ENCODE measurements around the gene MLXIP. TPM values are rescaled to one million over a fixed set of nuclear protein-coding genes. Genes with fewer than 3 reads are reported as not detected.

MLXIP gene
- total RNA-seq, 1 experiment from 2014 or later = 16.7 TPM

DNA sequence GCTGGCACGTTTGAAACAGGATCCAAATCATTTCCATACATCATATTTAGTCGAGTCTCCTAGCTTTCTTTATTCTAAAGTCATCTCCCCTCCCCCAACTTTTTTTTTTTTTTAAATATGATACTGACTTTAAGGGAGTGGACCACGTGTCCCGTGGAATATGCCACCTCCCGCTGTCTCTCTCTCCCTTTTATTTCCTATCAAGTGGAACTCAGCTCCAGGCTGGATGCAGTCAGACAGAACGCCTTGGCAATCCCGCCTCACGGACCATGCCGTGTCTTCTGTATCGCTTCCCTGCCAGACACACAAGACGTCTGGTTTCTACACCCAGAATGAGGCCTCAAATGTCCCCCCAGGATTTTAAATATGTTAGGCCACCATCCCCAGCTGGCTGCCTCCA is 35.6 kb upstream of the MLXIP start:
- no peak overlapping the region for H2AFZ ChIP-seq (ENCODE audit: low read length)
- intact Hi-C loops (cut with micrococcal nuclease) = no loop called here
- H3K4me3 ChIP-seq (ENCODE audit: low read length) = no peak overlapping the region
- no peaks in the 10 kb centered on the region for H3K4me1 ChIP-seq (ENCODE audit: insufficient read depth, low read length)
- no peak overlapping the region for H3K9ac ChIP-seq (ENCODE audit: low read length)
- POLR2A ChIA-PET (ENCODE audit: unreplicated experiment) = no interaction called here
- CTCF ChIA-PET = interaction anchor here (0.6 kb wide), 1 partner anchor 84 kb away, joined by 3 read pairs; no protein-coding TSS in a partner anchor
- no peak overlapping the region for H3K4me2 ChIP-seq (ENCODE audit: low read length)
- H3K27me3 ChIP-seq (ENCODE audit: low read length) = no peaks in the 10 kb centered on the region
- H3K9me3 ChIP-seq (ENCODE audit: low read length) = no peaks in the 10 kb centered on the region
- H3K79me2 ChIP-seq (ENCODE audit: low read length) = no peaks in the 10 kb centered on the region
- H3K36me3 ChIP-seq (ENCODE audit: low read depth, low read length) = peaks cover 22% of the 10 kb centered on the region; the same call in 1 of the 2 replicates
- no TSS peak for BruUV-seq (replicated peaks)
- no peaks in the 10 kb centered on the region for H4K20me1 ChIP-seq (ENCODE audit: low read length)
- ATAC-seq = no peak
- DNase-seq = no peak
- H3K9me2 ChIP-seq (replicated peaks; ENCODE audit: low read length) = no peaks in the 10 kb centered on the region
- H3F3A ChIP-seq (ENCODE audit: low read length, unreplicated experiment) = no peaks in the 10 kb centered on the region
- no peak overlapping the region for H3K27ac ChIP-seq (ENCODE audit: low read length)
- TF ChIP-seq EZH2 (IDR thresholded peaks at IDR 0.05; ENCODE audit: low read length, unreplicated experiment) (no peak), EZH2phosphoT487 (IDR thresholded peaks at IDR 0.05; ENCODE audit: borderline replicate concordance, low read length) (no peak)
- TF ChIP-seq, protein P1, sequence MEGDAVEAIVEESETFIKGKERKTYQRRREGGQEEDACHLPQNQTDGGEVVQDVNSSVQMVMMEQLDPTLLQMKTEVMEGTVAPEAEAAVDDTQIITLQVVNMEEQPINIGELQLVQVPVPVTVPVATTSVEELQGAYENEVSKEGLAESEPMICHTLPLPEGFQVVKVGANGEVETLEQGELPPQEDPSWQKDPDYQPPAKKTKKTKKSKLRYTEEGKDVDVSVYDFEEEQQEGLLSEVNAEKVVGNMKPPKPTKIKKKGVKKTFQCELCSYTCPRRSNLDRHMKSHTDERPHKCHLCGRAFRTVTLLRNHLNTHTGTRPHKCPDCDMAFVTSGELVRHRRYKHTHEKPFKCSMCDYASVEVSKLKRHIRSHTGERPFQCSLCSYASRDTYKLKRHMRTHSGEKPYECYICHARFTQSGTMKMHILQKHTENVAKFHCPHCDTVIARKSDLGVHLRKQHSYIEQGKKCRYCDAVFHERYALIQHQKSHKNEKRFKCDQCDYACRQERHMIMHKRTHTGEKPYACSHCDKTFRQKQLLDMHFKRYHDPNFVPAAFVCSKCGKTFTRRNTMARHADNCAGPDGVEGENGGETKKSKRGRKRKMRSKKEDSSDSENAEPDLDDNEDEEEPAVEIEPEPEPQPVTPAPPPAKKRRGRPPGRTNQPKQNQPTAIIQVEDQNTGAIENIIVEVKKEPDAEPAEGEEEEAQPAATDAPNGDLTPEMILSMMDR (conservative IDR thresholded peaks at IDR 0.05; ENCODE audit: low read depth, low read length) = no peak

- H3K4me3 ChIP-seq (ENCODE audit: low read length) = no peak overlapping the region
- BruUV-seq (replicated peaks) = no TSS peak
- H3K79me2 ChIP-seq (ENCODE audit: low read length) = no peaks in the 10 kb centered on the region
- ATAC-seq (no peak), DNase-seq (no peak)
- no peak overlapping the region for H3K27ac ChIP-seq (ENCODE audit: low read length)
- H3K4me1 ChIP-seq (ENCODE audit: insufficient read depth, low read length) = no peaks in the 10 kb centered on the region
- TF ChIP-seq, protein P1 (conservative IDR thresholded peaks at IDR 0.05; ENCODE audit: low read depth, low read length) = no peak
- TF ChIP-seq EZH2 (IDR thresholded peaks at IDR 0.05; ENCODE audit: low read length, unreplicated experiment) (no peak), EZH2phosphoT487 (IDR thresholded peaks at IDR 0.05; ENCODE audit: borderline replicate concordance, low read length) (no peak)
- H2AFZ ChIP-seq (ENCODE audit: low read length) = no peak overlapping the region
- H3K9me3 ChIP-seq (ENCODE audit: low read length) = no peaks in the 10 kb centered on the region
- no peaks in the 10 kb centered on the region for H3K9me2 ChIP-seq (replicated peaks; ENCODE audit: low read length)
- H3K27me3 ChIP-seq (ENCODE audit: low read length) = no peaks in the 10 kb centered on the region
- no peaks in the 10 kb centered on the region for H4K20me1 ChIP-seq (ENCODE audit: low read length)
- no peaks in the 10 kb centered on the region for H3F3A ChIP-seq (ENCODE audit: low read length, unreplicated experiment)
- POLR2A ChIA-PET (ENCODE audit: unreplicated experiment) = no interaction called here
- intact Hi-C loops (cut with micrococcal nuclease) = no loop called here
- CTCF ChIA-PET = no interaction called here
- no peak overlapping the region for H3K9ac ChIP-seq (ENCODE audit: low read length)
- no peak overlapping the region for H3K4me2 ChIP-seq (ENCODE audit: low read length)
- peaks cover 21% of the 10 kb centered on the region; the same call in 1 of the 2 replicates for H3K36me3 ChIP-seq (ENCODE audit: low read depth, low read length)
Measured at GRCh38 chr12:122043476-122043875, 35.1 kb upstream of the MLXIP start.

DNA sequence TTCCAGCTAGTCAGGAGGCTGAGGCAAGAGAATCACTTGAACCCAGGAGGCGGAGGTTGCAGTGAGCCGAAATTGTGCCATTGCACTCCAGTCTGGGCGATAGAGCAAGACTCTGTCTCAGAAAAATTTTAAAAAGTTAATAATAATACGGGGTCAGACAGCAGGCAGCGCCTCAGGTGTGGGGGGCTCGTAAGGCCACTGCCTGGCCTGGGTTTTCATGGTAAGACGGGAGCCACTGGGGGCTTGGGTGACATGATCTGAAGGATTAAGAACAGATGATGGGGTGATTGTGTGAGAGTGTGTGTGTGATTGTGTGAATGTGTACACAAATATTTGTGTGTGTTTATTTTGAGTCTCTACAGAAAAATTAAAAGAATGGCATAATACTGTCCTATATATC is 33.3 kb upstream of the MLXIP start:
- POLR2A ChIA-PET (ENCODE audit: unreplicated experiment) = no interaction called here

More for the DNA sequence above, 33.3 kb upstream of the MLXIP start:
- CTCF ChIA-PET = no interaction called here
- DNase-seq = no peak
- no TSS peak for BruUV-seq (replicated peaks)
- Histone ChIP-seq H3F3A (ENCODE audit: low read length, unreplicated experiment) (no peaks in the 10 kb centered on the region), H3K4me2 (ENCODE audit: low read length) (no peak overlapping the region), H2AFZ (ENCODE audit: low read length) (no peak overlapping the region), H3K79me2 (ENCODE audit: low read length) (no peaks in the 10 kb centered on the region), H3K9me2 (replicated peaks; ENCODE audit: low read length) (no peaks in the 10 kb centered on the region), H3K27ac (ENCODE audit: low read length) (no peak overlapping the region), H4K20me1 (ENCODE audit: low read length) (no peaks in the 10 kb centered on the region), H3K4me3 (ENCODE audit: low read length) (no peak overlapping the region), H3K9ac (ENCODE audit: low read length) (no peak overlapping the region), H3K9me3 (ENCODE audit: low read length) (no peaks in the 10 kb centered on the region), H3K36me3 (ENCODE audit: low read depth, low read length) (peaks cover 17% of the 10 kb centered on the region; the same call in 1 of the 2 replicates), H3K27me3 (ENCODE audit: low read length) (no peaks in the 10 kb centered on the region), H3K4me1 (ENCODE audit: insufficient read depth, low read length) (no peaks in the 10 kb centered on the region)
- intact Hi-C loops (cut with micrococcal nuclease) = no loop called here
- TF ChIP-seq EZH2 (IDR thresholded peaks at IDR 0.05; ENCODE audit: low read length, unreplicated experiment) = no peak
- TF ChIP-seq, protein P1 (conservative IDR thresholded peaks at IDR 0.05; ENCODE audit: low read depth, low read length) = no peak
- no peak for TF ChIP-seq EZH2phosphoT487 (IDR thresholded peaks at IDR 0.05; ENCODE audit: borderline replicate concordance, low read length)
- ATAC-seq = no peak

Data from PC-3 (cell line).